HG03159 (cell line): ENCODE measurements around the gene ABCG1.

Source experiments
- ATAC-seq: cut with Tn5 transposase; IDR thresholded peaks from one replicate; pipeline ENCODE4 v1.9.1; 2021; ENCODE audit warnings: mild to moderate bottlenecking, moderate library complexity; ENCODE audit not compliant: unreplicated experiment

Gene ABCG1

DNA sequence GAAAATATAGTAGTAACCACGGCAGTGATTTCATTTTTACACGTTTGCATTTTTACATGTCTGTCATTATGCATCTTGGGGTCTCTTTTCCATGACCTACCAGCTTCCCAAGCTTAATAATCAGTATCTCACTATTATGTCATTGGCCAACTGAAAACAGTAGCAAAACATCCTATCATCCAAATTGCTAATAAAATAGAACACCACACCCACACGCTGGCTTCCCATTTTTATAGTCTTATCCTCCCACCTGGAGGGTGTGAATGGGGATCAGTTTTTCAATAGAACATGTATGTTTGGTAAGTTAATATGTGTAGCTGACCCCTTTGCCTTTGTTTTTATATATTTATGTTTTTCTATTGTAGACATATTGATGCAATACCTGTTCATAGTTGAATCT is 84.5 kb downstream of the ABCG1 start:
- no peak for ATAC-seq

- no peak for ATAC-seq
Observed at GRCh38 chr21:42304556-42305454, 85.9 kb downstream of the ABCG1 start.

- ATAC-seq, result no peak
Observed at GRCh38 chr21:42305707-42306147, 86.8 kb downstream of the ABCG1 start.

DNA sequence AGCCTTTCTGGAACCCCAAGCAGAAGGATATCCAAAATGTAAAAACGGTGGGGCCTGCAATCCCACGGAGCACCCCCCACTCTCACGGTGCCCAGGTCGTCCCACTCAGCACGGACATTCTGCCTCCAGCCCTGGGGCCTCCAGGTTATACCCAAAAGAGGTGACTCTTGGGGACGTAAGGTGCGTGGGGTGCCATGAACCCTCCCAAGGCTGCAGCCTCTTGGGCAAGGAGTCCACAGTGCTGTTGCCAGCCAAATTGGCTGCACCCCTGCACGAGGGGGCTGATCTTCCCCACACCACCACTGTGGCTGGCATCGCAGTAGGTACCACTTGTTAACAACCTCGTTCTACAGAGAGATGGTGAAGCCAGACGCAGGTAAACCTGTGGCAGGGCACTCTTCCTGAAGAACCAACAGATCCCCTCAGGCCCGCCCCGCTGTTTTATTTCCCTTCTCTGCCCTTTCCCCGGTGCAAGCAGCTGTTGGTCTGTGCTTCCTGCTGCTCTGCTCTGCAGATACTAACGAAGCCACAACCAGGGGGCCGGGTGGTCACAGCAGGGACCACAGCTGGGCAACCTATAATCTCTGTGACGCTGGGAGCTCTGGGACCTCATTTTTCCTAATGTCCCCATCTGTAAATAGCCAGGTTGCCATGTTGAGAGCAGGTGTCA is 87.6 kb downstream of the ABCG1 start:
- ATAC-seq, result no peak

GRCh38 chr21:42307106-42307505 is 88.2 kb downstream of the ABCG1 start:
- ATAC-seq, result no peak

DNA sequence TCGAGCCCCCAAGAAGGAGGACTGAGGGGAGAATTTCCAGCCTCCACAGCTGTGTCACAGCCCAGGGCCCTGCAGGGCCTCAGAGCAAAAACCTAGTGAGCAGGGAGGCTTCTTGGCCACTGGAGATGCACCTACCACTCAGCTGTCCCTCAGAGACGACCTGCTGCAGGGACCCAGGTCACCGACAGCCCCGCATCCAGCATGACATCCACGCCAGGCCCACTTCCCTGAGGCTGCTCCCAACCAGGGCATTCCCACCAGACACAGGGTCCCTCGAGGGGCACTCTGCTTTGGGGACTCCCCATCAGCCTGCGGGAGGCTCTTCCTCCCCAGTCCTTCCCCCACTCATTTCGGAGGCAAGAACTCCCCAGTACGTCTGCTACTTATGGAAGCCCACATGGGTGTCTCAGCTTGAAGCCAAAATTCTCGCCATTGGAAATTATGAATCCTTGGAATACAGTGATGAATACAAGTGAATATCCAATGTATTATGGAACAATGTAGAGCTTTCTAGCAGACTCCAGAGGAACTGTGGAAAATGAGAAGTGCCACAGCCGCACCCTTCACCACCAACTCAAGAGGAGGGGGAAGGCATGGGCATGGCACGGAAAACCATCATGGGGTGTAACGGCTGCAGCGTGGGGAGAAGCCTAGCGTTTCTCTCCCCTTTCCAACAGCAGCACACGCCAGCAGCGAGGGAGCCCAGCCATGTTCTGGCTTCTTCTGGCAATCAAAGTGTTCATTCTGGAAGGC is 89.4 kb downstream of the ABCG1 start:
- ATAC-seq, result no peak

DNA sequence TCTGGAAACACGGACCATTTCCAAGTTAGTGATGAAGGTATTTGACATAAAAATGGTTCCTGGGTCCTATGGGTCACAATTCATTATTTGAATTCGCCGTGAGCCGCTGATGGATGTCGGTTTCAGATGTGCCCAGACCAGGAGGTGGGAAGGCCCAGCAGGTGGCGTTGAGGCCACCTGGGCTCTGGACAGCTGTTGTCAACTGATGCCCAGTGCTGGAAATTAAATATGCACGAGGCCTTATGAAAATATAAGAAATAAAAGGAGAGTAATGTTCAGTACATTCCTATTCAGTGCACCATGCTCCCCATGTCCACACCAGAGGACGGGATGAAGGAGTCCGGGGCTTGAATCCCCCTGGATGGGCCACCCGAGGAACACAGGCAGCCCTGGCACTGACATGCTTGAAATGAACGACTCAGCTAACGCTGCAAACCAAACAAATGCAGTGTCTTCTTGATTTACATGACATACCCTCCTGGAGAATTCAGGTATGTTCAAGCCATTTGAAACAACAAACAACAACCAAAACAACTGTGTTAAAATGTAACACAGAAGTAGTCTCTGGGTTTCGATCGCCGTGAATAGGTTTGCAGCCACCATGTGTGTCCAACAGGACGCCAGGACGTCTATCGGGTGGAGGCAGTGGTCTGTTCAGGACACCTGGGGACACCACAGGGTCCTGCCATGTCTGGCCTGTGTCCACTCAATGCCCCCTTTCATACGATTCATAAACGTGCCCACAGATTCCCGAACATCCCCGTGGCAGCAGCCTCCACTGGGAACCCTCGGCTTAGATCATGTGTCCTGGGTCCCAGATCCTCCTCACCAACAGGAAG is 90.2 kb downstream of the ABCG1 start:
- ATAC-seq, result no peak

GRCh38 chr21:42309753-42310213 is 90.8 kb downstream of the ABCG1 start:
- no peak for ATAC-seq

DNA sequence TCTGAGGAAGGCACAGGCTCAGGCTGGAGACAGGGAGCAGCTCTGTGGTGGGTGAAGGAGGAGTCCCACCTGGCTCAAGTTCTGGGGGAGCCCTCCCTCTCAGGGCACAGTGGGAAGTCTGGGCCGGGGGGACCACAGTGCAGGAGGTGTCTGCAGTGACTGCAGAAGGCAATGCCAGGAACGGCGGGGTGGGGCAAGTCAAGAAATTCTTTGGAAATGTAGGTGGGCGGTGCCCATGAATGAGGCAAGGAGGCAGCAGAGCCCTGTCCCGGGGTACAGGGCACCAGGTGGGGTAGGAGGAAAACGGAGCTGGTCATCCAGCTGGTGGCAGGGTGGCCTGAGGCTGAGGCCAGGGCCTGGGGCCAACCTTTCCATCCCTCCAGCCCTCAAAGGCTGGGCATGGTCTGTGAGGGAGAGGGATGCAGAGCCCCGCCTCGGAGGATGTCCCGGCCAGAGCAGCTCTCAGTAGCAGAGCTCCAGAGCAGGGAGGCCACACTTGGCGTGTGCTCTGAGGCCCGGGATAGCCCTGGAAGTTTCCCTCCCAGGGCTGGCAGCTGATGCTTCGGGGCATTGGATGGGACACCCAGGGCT is 91.6 kb downstream of the ABCG1 start:
- no peak for ATAC-seq

GRCh38 chr21:42311160-42311559 is 92.2 kb downstream of the ABCG1 start:
- no peak for ATAC-seq

GRCh38 chr21:42311816-42312625 is 93.1 kb downstream of the ABCG1 start:
- ATAC-seq, result no peak

DNA sequence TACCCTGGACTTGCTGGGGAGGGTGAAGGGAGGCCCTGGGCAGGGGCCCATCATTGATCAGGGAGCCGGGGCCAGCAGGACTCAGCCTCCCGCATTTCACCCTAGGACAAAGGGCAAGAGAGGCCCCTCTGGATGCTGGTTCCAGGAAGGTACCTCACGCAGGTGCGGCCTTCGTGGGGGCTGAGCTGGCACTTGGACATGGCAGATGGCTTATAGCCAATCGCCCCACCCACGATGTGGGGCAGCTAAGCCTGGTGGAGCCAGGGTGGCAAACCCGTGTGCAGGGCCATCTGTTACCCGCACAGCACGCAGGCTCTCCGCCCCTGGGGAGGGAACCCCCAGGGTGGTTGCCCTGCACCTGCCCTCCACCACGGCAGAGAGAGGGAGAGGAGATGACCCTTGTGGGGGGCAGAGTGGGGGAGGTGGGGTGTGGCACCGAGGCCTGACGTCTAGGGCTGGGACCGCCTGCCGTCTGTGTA is 93.7 kb downstream of the ABCG1 start:
- no peak for ATAC-seq

DNA sequence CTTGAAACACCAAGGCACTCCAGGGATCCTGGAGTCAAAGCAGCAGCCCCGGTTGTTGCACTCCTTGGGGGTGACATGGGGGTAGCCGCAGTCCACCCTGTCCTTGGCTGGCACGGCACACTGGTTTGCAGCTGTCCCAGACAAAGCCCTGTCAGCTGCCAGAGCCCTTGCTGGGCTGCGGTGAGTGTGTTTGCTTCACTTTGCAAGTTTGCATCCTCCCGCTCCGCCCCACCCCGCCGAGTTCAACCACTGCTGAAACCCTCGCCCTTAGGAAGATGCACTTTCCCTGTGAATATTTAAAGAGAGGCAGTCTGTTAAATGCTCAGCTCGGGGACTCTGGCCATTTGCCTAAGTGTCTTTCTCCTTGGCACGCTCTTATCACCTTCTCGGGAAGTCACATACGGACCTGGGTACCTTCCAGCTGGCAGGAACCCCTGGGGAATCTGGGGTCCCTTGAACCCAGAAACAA is 94.6 kb downstream of the ABCG1 start:
- no peak for ATAC-seq

DNA sequence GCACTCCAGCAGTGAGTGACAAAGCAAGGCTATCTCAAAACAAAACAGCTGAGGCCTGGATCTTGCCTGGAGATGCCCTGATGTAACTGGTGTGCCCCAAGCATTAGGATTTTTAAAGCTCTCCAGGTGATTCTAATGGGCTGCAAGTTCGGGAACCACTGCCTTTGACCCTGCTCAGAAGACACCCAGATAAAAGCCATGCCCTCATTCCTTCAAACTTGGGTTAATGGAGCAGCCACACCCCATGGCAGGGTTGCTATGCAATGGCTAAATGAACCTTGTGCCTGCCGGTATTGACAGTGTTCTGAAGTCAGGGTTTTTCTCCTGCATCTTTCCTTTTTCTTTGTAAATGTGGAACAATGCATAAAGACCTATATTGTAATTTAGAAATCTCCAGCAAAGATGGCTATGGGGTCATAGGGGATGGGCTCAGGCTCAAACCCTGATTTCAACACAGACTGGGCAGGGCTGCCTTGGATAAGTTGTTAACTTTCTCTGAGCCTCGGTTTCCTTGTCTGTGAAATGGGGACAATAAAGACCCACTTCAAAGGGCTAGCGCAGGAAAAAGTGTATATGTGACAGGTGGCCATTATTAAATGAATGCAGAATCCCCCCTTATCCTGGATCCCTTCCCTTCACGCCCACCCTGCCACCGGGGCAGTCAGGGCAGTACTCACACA is 95.8 kb downstream of the ABCG1 start:
- ATAC-seq, result no peak

GRCh38 chr21:42315296-42315891 is 96.5 kb downstream of the ABCG1 start, which contains the start of gene TFF3:
TSS of gene TFF3 (minus strand) at chr21:42315409. CDS start at chr21:42315374, 35 bp downstream.
- ATAC-seq, result no peak

GRCh38 chr21:42316891-42317290 is 98.0 kb downstream of the ABCG1 start:
- no peak for ATAC-seq

DNA sequence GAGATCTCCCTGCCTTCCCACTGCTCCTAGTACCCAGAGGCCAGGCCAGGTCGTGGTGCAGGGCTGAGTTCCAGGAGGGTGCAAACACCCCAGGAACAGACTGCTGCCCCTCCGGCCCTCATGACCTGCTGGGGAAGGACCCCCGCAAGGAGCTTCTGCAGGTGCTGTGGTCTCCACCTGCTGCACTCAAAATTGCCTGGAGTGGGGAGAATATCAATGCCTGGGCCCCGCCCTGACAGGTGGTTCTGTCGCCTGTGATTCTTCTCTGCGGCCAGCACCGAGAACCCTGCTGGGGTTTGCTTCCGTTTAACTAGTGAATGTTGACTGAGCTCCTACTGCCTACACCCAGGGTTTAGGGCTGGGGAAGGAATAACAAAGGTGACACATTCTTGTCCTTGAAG is 98.4 kb downstream of the ABCG1 start:
- no peak for ATAC-seq
